ENCODE data around the gene CPED1.

DNA sequence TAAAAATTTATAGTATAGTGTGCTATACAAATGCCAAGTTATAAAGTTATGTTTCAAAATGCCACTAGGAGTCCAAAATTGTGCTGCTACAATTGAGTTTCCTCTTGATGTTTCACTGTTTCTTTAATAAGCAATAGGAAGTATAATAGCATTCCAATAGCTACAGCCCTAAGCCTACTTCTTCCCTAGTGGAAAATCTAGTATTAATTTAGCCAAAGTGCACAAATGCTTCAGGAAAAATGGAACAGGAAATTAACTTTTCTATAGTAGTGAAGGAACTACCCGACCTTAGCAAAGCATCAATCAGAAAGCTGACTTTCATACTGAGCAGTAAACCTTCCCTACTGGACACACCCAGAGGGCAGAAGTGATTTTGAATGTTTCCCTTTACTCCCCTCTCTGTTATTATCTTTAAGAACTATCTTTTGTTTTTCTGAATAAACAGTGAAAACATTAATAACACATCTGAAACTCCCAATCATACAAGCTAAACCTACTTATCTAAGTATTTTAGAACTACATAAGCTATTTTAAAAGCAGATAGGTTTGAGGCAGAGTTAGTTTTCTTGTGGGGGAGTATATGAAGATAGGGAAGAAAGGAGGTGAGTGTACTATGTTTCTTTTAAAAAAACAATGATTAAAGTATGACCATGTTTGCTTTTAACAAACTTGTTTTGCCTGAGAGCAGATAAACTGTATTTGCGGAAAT lies 13.7 kb downstream of the CPED1 start:
- no peak for TF ChIP-seq CTCF (IDR thresholded peaks at IDR 0.05)
- no peak for TF ChIP-seq EZH2phosphoT487 (IDR thresholded peaks at IDR 0.05)
